GM10248 (cell line): Measurements from ENCODE around the gene HNRNPK.

Source experiments
- CTCF ChIA-PET: fragments of 300-600 bp; sonication (Branson Sonifier 250); formaldehyde crosslinking; extraction: SDS; loops from one replicate; lab custom pipeline; 2021; ENCODE audit warnings: antibody characterized with exemption; lab: Yijun Ruan, JAX
- POLR2A ChIA-PET: fragments of 350-650 bp; sonication (Branson Sonifier 250); formaldehyde crosslinking; extraction: SDS; loops from one replicate; lab custom pipeline; 2020; ENCODE audit warnings: antibody characterized with exemption; lab: Yijun Ruan, JAX
- DNase-seq: peaks from one replicate; pipeline ENCODE4 v3.0.0; 2012; ENCODE audit errors: extremely low spot score
- TF ChIP-seq, protein P1 (sequence below): IDR thresholded peaks from 2 replicates; pipeline ENCODE4 v1.5.1; 2012; ENCODE audit warnings: mild to moderate bottlenecking, low read depth; ENCODE audit errors: extremely low read depth, missing control alignments, control extremely low read depth

HNRNPK gene

DNA sequence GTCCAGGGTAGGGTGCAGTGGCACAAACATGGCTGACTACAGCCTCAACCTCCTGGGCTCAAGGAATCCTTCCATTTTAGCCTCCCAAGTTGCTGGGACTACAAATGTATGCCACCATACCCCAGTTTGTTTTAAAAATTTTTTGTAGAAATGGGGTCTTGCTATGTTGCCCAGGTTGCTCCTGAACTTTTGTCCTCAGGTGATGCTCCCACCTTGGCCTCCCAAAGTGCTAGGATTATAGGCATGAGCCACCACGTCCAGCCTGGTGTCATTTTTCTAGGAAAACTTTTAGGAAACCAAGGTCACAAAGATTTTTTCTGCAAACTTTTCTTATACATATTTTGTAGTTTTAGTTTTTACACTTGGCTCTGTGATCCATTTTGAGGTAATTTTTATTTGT lies 11.3 kb upstream of the HNRNPK start:
- no peak for DNase-seq
- TF ChIP-seq, protein P1, sequence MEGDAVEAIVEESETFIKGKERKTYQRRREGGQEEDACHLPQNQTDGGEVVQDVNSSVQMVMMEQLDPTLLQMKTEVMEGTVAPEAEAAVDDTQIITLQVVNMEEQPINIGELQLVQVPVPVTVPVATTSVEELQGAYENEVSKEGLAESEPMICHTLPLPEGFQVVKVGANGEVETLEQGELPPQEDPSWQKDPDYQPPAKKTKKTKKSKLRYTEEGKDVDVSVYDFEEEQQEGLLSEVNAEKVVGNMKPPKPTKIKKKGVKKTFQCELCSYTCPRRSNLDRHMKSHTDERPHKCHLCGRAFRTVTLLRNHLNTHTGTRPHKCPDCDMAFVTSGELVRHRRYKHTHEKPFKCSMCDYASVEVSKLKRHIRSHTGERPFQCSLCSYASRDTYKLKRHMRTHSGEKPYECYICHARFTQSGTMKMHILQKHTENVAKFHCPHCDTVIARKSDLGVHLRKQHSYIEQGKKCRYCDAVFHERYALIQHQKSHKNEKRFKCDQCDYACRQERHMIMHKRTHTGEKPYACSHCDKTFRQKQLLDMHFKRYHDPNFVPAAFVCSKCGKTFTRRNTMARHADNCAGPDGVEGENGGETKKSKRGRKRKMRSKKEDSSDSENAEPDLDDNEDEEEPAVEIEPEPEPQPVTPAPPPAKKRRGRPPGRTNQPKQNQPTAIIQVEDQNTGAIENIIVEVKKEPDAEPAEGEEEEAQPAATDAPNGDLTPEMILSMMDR, result no peak
- ChIA-PET POLR2A (no interaction called here), CTCF (no interaction called here)

DNA sequence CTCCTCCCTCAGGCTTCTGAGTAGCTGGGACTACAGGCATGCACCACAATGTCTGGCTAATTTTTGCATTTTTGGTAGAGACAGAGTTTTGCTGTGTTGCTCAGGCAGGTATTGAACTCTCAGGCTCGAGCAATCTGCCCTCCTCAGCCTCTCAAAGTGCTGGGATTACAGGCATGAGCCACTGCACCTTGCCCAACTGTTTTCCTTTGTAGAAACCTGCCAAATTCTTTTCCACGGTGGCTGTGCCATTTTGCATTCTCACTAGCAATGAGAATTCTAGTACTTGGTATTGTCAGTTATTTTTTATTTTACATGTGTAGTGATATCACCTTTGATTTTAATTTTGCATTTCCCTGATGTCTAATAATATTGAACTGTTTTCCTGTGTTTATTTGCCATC lies 8.4 kb upstream of the HNRNPK start:
- TF ChIP-seq, protein P1, result no peak
- ChIA-PET POLR2A (no interaction called here), CTCF (interaction anchor here (1.5 kb wide), 1 partner anchor 291 kb away, joined by 5 read pairs; no protein-coding TSS in a partner anchor)
- DNase-seq, result no peak

DNA sequence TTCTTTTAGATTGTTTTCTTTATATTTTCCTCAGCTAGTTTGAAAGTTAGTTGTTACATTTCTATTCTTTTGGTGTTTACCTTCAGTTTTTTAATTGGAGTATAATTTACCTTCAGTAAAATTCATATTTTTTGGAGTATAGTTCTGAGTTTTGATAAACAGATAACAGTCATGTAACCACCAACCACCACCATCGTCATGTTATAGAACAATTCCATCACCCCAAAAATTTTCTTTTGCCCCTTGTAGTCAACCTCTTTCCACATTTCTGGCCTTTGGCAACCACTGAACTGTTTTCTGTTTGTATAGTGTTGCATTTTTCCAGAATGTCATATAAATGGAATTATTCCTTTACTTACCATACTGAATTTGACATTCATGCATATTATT lies 7.4 kb upstream of the HNRNPK start:
- no peak for DNase-seq
- ChIA-PET CTCF (interaction anchor here (0.8 to 1.5 kb wide), 2 partner anchors 136 to 292 kb away, joined by 3 to 5 read pairs; no protein-coding TSS in a partner anchor), POLR2A (no interaction called here)
- TF ChIP-seq, protein P1, result no peak

DNA sequence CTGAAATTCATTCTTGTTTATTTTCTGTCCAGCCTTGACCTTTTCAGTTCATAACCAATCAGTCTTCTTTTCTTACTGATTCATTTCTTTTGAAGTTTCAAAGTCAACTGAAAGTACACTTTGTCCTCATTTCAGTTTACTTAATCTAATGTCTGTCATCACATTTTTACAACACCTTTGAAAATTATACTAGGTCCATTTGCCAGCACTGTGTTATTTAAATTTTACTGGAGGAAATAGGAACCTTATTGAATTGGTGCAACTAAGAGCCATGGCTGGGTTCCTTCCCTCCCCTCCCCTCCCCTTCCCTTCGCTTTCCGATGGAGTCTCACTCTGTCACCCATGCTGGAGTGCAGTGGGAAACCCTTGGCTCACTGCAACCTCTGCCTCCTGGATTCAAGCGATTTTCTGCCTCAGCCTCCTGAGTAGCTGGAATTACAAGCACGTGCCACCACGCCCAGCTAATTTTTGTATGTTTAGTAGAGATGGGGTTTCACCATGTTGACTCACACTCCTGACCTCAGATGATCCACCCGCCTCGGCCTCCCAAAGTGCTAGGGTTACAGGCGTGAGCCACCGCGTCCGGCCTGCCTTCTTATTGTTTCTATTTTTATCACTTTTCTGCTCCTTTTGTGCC lies 6.9 kb upstream of the HNRNPK start:
- POLR2A ChIA-PET, result no interaction called here
- CTCF ChIA-PET, result interaction anchor here (0.8 to 1.5 kb wide), 2 partner anchors 137 to 292 kb away, joined by 3 to 5 read pairs; no protein-coding TSS in a partner anchor
- TF ChIP-seq, protein P1, result no peak
- no peak for DNase-seq

DNA sequence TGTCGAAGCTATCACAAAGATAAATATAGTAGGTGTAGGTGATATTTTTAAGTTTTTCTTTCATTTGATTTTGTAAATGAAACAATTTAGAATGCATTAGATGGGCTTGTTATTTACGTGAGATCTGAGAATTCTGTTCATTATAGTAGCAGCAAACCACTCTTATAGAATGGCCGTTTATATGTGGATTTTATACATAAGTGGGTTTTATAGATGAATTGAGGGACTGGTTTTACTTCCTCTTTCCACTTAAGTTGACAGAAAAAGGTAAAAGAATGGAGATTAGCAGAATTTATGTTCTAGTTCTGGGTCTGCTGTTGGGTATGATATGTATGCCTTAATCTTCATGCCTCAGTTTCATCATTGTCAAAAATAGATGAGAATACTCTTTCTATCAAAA lies 6.2 kb upstream of the HNRNPK start:
- ChIA-PET POLR2A (no interaction called here), CTCF (no interaction called here)
- TF ChIP-seq, protein P1, result no peak

DNA sequence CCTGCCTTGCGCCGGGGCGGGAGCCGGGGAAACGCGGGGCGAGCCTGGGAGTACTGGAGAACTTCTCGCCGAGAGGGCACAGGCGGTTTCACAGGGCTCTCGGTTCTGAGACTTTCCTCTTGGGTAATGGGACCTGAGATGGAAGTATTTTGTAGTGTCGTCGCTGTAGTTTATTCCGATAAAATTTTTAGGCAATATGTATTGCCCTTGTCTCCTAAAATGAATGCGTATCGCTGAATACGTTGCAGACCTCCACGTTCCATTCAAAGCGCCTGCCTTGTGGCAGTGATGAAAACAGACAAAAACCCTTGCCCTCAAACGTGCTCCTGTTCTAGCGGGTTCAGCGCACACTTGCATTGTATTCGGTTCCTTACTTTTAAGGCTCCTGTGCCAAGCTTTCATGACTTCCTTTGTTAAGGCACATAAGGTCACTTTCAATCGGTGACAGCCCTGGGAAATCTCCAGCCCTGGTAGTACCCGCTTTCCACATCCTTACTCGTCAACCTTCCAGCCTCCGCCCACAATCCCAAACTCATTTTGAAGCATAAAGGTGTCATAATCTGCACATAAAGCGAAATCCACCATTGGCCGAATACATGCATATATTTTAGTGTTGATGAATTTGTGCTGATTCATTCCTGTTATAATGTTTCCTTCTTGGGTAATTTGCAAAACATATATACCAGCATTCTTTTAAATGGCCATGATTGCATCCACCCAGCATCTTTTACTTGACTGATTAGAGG lies 1.3 kb upstream of the HNRNPK start:
- POLR2A ChIA-PET, result interaction anchor here (1.0 to 1.8 kb wide), 3 partner anchors 10 to 59 kb away, joined by 4 to 8 read pairs (median 4); partner anchors contain the start of gene KIF27
- TF ChIP-seq, protein P1, result no peak
- DNase-seq, result peak; percentile 47
- CTCF ChIA-PET, result interaction anchor here (1.1 to 1.7 kb wide), 2 partner anchors 10 to 38 kb away, joined by 3 to 8 read pairs; no protein-coding TSS in a partner anchor

More for the DNA sequence above, 6.2 kb upstream of the HNRNPK start:
- DNase-seq, result no peak
